ENCODE data around the gene PXN. TPM values are rescaled to one million over a fixed set of nuclear protein-coding genes. Genes with fewer than 3 reads are reported as not detected.
"Not testable (repeated sequence)": the region's sequence is repeated elsewhere in the genome, so short reads cannot be mapped to it uniquely, and the experiment has no call there.

PXN gene
- polyA plus RNA-seq, 1 experiment = 35.0 TPM

DNA sequence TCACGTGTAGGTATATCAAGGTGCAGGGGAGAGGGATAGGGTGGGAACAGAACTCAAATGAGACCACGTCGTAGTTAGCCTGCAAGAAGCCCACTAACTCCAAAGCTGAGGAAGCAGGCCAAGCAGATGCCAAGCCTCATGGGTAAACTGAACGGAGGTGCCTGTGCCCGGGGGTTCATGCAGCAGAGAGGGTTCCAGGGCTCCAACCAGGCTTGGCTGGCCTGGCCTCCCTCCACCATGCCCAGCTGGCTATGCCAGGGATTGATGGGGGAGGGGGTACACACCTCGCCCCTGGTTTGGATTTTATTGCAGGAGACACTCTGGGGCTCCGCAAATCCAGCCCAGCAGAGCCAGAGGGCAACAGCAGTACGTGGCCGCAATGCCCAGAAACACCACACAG, 27.3 kb downstream of the PXN start:
- ChIA-PET CTCF (interaction anchor here (1.3 to 7.1 kb wide), 4 partner anchors 9 to 37 kb away, joined by 4 to 58 read pairs (median 22); partner anchors contain the start of genes PXN and RPLP0), POLR2A (interaction anchor here (0.6 to 5.1 kb wide), 6 partner anchors 9 to 54 kb away, joined by 3 to 37 read pairs (median 8); partner anchors contain the start of genes PXN, RNU4-1, RNU4-2 and RPLP0)
- no peak for DNase-seq (ENCODE audit: low read depth, low spot score)
- peak overlapping the region; percentile 78 for H3K27ac ChIP-seq (ENCODE audit: low read depth, low read length)
- TF ChIP-seq, protein P1, sequence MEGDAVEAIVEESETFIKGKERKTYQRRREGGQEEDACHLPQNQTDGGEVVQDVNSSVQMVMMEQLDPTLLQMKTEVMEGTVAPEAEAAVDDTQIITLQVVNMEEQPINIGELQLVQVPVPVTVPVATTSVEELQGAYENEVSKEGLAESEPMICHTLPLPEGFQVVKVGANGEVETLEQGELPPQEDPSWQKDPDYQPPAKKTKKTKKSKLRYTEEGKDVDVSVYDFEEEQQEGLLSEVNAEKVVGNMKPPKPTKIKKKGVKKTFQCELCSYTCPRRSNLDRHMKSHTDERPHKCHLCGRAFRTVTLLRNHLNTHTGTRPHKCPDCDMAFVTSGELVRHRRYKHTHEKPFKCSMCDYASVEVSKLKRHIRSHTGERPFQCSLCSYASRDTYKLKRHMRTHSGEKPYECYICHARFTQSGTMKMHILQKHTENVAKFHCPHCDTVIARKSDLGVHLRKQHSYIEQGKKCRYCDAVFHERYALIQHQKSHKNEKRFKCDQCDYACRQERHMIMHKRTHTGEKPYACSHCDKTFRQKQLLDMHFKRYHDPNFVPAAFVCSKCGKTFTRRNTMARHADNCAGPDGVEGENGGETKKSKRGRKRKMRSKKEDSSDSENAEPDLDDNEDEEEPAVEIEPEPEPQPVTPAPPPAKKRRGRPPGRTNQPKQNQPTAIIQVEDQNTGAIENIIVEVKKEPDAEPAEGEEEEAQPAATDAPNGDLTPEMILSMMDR (IDR thresholded peaks at IDR 0.05; ENCODE audit: low read depth, low read length) = no peak
- no peak overlapping the region for H3K4me3 ChIP-seq (ENCODE audit: low read depth, low read length)
- H3K9me3 ChIP-seq (ENCODE audit: control insufficient read depth, insufficient read depth, low read length) = no peaks in the 10 kb centered on the region
- no peaks in the 10 kb centered on the region for H3K27me3 ChIP-seq (ENCODE audit: control insufficient read depth, insufficient read depth, low read length)

DNA sequence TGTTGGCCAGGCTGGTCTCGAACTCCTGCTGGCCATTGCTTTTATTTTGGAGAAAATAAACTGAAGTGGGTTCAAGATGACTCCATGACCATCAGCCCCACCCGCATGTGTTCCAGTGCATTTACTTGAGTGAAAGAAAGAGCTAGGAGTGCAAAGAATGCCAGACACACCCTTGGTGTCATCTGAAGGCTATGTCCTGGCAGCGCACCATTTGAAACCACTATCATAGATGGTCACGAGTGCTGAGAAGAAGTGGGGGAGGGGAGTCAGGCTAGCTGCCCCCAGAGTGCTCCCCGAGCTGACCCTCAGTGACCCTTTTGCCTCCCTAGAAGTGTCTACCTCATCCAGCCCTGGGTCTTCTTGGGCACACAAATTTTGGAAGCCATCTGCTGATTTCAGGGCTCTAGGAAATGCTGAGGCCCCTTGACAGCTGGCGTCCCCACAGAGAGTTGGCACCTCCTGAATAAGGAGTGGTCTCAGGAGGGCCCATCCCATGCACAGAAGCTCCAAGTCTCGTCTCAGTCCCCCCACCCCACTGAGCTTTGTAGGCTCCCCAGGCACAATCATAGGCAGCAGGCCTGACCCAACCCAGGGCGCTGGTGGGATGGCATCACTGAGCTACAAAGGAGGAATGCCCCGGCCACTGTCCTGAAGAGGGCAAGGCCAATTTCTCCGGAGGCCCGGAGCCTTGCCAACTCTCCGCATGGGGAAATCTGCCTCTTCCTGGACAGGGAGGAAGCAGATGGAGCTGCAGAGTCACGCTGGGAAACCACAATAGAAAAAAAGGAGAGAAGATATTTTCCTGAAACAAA, 28.0 kb downstream of the PXN start:
- TF ChIP-seq, protein P1 (IDR thresholded peaks at IDR 0.05; ENCODE audit: low read depth, low read length) = no peak
- ChIA-PET CTCF (interaction anchor here (1.3 to 7.1 kb wide), 4 partner anchors 9 to 36 kb away, joined by 4 to 58 read pairs (median 22); partner anchors contain the start of genes PXN and RPLP0), POLR2A (interaction anchor here (0.6 to 5.1 kb wide), 7 partner anchors 10 to 54 kb away, joined by 3 to 37 read pairs (median 8); partner anchors contain the start of genes PXN, RNU4-1, RNU4-2 and RPLP0)
- DNase-seq (ENCODE audit: low read depth, low spot score) = no peak
- Histone ChIP-seq H3K27ac (ENCODE audit: low read depth, low read length) (peak overlapping the region; percentile 78), H3K9me3 (ENCODE audit: control insufficient read depth, insufficient read depth, low read length) (no peaks in the 10 kb centered on the region), H3K4me3 (ENCODE audit: low read depth, low read length) (no peak overlapping the region), H3K27me3 (ENCODE audit: control insufficient read depth, insufficient read depth, low read length) (no peaks in the 10 kb centered on the region)

DNA sequence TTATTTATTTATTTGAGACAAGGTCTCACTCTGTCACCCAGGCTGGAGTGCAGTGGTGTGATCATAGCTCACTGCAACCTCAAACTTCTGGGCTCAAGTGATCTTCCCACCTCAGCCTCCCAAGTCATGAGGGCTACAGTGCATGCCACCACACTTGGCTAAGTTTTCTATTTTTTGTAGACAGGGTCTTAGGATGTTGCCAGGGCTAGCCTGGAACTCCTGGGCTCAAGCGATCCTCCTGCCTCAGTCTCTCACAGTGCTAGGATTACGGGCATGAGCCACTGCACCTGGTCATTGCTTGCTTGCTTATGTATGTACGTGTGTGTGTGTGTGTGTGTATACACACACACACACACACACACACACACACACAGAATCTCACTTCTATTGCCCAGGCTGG, 28.7 kb downstream of the PXN start:
- not testable (repeated sequence) for DNase-seq (ENCODE audit: low read depth, low spot score); H3K9me3 ChIP-seq (ENCODE audit: control insufficient read depth, insufficient read depth, low read length); H3K4me3 ChIP-seq (ENCODE audit: low read depth, low read length); H3K27me3 ChIP-seq (ENCODE audit: control insufficient read depth, insufficient read depth, low read length)
- CTCF ChIA-PET = interaction anchor here (1.1 to 7.1 kb wide), 4 partner anchors 8 to 36 kb away, joined by 3 to 58 read pairs (median 22); partner anchors contain the start of genes PXN and RPLP0
- peak overlapping the region; percentile 11 for H3K27ac ChIP-seq (ENCODE audit: low read depth, low read length)
- POLR2A ChIA-PET = interaction anchor here (0.6 to 5.1 kb wide), 5 partner anchors 11 to 55 kb away, joined by 3 to 37 read pairs (median 7); partner anchors contain the start of genes RNU4-1, RNU4-2 and RPLP0

DNA sequence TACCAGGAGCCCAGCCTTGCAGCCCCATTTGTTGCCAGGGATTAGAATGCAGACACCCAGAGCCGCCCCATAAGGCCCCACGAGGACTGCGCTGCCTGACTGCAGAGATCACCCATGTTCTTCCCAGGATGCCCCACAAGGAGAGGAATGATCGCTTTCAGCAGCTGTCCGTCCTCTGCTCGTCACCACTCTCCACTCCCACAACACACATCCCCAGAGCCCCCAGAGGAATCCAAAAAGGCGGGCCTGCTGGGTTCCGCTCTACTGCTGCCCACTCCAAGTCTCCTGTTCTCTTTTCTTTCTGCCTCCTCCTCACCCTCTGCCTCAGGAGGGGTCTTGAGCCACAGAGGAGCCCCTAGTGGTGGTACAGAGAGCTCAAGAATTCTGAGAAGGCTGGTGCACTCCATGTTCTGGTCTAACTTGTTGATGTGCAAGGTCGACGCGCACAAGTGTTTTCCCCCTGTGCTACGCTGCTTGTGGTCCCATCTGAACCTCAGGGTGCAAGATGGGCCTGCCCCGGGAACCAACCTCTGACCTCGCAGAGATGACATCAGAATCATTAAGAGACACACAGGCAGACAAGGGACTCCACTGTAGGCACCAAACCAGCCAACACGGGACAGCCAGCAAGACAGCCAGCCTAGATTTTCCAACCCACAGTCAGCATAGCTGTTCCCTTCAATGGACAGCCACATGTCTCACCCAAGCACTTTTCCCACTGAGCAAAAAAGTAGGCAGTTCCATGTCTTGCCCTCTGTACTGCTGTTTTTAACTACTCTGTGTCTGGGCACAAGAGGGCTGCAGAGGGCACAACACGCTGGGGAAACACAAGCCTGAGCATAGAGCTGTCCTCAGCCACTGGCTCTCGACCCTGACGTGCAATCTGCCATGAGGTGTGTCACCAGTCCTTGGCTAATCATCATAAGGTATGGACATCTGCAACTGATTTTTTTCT, 29.9 kb downstream of the PXN start:
- ChIA-PET POLR2A (interaction anchor here (0.6 to 5.1 kb wide), 10 partner anchors 21 to 116 kb away, joined by 3 to 37 read pairs (median 12); partner anchors contain the start of genes PXN, RNU4-1, RNU4-2 and RPLP0), CTCF (interaction anchor here (0.8 to 7.1 kb wide), 11 partner anchors 8 to 116 kb away, joined by 3 to 58 read pairs (median 6); partner anchors contain the start of gene PXN)
- TF ChIP-seq, protein P1 (IDR thresholded peaks at IDR 0.05; ENCODE audit: low read depth, low read length) = peak; percentile 51
- Histone ChIP-seq H3K4me3 (ENCODE audit: low read depth, low read length) (0 out of 2 replicates have a peak overlapping the region, but pooled peaks have one; percentile 27), H3K9me3 (ENCODE audit: control insufficient read depth, insufficient read depth, low read length) (no peaks in the 10 kb centered on the region), H3K27me3 (ENCODE audit: control insufficient read depth, insufficient read depth, low read length) (no peaks in the 10 kb centered on the region), H3K27ac (ENCODE audit: low read depth, low read length) (peak overlapping the region; percentile 96)
- no peak for DNase-seq (ENCODE audit: low read depth, low spot score)

All from AG04450 (cell line).